Stimulated activated naive CD4-positive, alpha-beta T cell treated with Interleukin-2 at 50 U/mL for 16 hours (primary cell): ENCODE data around the gene IFI30.
"Not testable (repeated sequence)": the region's sequence is repeated elsewhere in the genome, so short reads cannot be mapped to it uniquely, and the experiment has no call there.

ENCODE experiments used
- DNase-seq: peaks from one replicate; lab custom pipeline; 2025; lab: John Stamatoyannopoulos, UW

The IFI30 gene

GRCh38 chr19:18152817-18153555, 20.6 kb upstream of the IFI30 start, which contains the start of gene PIK3R2:
Gene PIK3R2 (plus strand): TSS chr19:18153163. CDS start chr19:18155880, 2,717 bp downstream.
- peak; percentile 98 for DNase-seq

GRCh38 chr19:18153556-18154134, 20.0 kb upstream of the IFI30 start:
- peak; percentile 12 for DNase-seq

GRCh38 chr19:18155095-18156087, 18.2 kb upstream of the IFI30 start:
- no peak for DNase-seq

- DNase-seq = no peak
Observed at GRCh38 chr19:18156268-18156667, 17.3 kb upstream of the IFI30 start.

GRCh38 chr19:18156841-18157464, 16.7 kb upstream of the IFI30 start:
- no peak for DNase-seq

- no peak for DNase-seq
Observed at GRCh38 chr19:18157465-18158063, 16.0 kb upstream of the IFI30 start.

- no peak for DNase-seq
Observed at GRCh38 chr19:18158467-18158866, 15.1 kb upstream of the IFI30 start.

GRCh38 chr19:18159059-18159616, 14.5 kb upstream of the IFI30 start:
- not testable (repeated sequence) for DNase-seq

- no peak for DNase-seq
Observed at GRCh38 chr19:18159810-18160209, 13.8 kb upstream of the IFI30 start.

GRCh38 chr19:18160493-18160970, 13.1 kb upstream of the IFI30 start:
- no peak for DNase-seq

- DNase-seq = peak; percentile 62
Observed at GRCh38 chr19:18160971-18161635, 12.5 kb upstream of the IFI30 start.

GRCh38 chr19:18161636-18162002, 12.0 kb upstream of the IFI30 start:
- no peak for DNase-seq

- no peak for DNase-seq
Observed at GRCh38 chr19:18164072-18164471, 9.5 kb upstream of the IFI30 start.

- DNase-seq = no peak
Observed at GRCh38 chr19:18165794-18166544, 7.6 kb upstream of the IFI30 start.

- DNase-seq = no peak
Observed at GRCh38 chr19:18167011-18167410, 6.6 kb upstream of the IFI30 start.

GRCh38 chr19:18167975-18168645, 5.5 kb upstream of the IFI30 start:
- peak; percentile 43 for DNase-seq

GRCh38 chr19:18168673-18169381, 4.8 kb upstream of the IFI30 start:
- DNase-seq = no peak

- DNase-seq = no peak
Observed at GRCh38 chr19:18170714-18171255, 2.8 kb upstream of the IFI30 start.
